HFFc6 (cell line): ENCODE measurements around the gene SYNE2. TPM values are rescaled to one million over a fixed set of nuclear protein-coding genes. Genes with fewer than 3 reads are reported as not detected.

Experiments
- DNase-seq: peaks from one replicate; pipeline ENCODE4 v3.0.0-alpha.2; 2018
- H3K27ac Mint-ChIP-seq: 2 replicates; pipeline ENCODE4 v1.8.0; 2020; ENCODE audit warnings: mild to moderate bottlenecking, mixed read lengths
- H3K27me3 Mint-ChIP-seq: 2 replicates; pipeline ENCODE4 v1.8.0; 2021; ENCODE audit warnings: mild to moderate bottlenecking, moderate library complexity, mixed read lengths; ENCODE audit not compliant: insufficient read depth
- H3K36me3 Mint-ChIP-seq: 2 replicates; pipeline ENCODE4 v1.8.0; 2021; ENCODE audit warnings: low read depth, mixed read lengths
- H3K4me1 Mint-ChIP-seq: 2 replicates; pipeline ENCODE4 v1.8.0; 2020; ENCODE audit warnings: low read depth, mixed read lengths
- H3K4me3 Mint-ChIP-seq: 2 replicates; pipeline ENCODE4 v1.8.0; 2020; ENCODE audit warnings: mild to moderate bottlenecking, moderate library complexity, mixed read lengths
- H3K9me3 Mint-ChIP-seq: 2 replicates; pipeline ENCODE4 v1.8.0; 2020; ENCODE audit warnings: mild to moderate bottlenecking, mixed read lengths
- total RNA-seq, 6 experiments: library from RNA; stranded (reverse); fragmentation: NEBNext Ultra II Directional; extraction: Animal tissue kit (Norgen Biotek cat#: 25700); gene quantifications; 2 replicates in 1 of 6; 3 replicates in 5 of 6; pipeline ENCODE4 v1.2.3, GENCODE V29; 2021
- TF ChIP-seq, protein P1 (sequence below): fragments of 200-600 bp; sonication (generic); IDR thresholded peaks from 2 replicates; pipeline ENCODE4 v1.5.0; 2021; ENCODE audit warnings: antibody characterized with exemption, mild to moderate bottlenecking

The SYNE2 gene
- total RNA-seq, 6 experiments from 2014 or later: 2.9 to 6.6 (median 6.2) TPM

DNA sequence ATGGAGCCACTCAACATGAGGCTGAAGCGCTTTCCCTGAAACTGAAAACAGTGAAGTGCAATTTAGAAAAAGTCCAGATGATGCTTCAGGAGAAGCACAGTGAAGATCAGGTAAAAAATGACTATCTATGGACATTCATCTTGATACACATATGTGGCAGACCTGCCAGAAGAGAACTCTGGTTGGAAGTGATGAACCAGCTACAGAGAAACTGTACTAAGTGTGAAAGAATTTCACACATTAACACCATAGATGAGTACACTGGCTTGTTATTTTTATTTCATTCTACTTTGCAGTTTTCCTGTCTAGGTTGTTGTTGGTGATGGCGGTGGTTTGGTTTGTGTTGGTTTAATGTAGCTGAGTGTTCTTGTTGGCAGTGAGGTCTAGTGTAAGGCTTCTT lies 266.7 kb downstream of the SYNE2 start:
- H3K36me3 Mint-ChIP-seq: no peaks in the 10 kb centered on the region
- H3K27ac Mint-ChIP-seq: no peak overlapping the region
- H3K4me3 Mint-ChIP-seq: no peak overlapping the region
- peaks cover 12% of the 10 kb centered on the region for H3K4me1 Mint-ChIP-seq
- DNase-seq: no peak
- H3K9me3 Mint-ChIP-seq: no peaks in the 10 kb centered on the region
- no peaks in the 10 kb centered on the region; the same call in 1 of the 2 replicates for H3K27me3 Mint-ChIP-seq
- TF ChIP-seq, protein P1, sequence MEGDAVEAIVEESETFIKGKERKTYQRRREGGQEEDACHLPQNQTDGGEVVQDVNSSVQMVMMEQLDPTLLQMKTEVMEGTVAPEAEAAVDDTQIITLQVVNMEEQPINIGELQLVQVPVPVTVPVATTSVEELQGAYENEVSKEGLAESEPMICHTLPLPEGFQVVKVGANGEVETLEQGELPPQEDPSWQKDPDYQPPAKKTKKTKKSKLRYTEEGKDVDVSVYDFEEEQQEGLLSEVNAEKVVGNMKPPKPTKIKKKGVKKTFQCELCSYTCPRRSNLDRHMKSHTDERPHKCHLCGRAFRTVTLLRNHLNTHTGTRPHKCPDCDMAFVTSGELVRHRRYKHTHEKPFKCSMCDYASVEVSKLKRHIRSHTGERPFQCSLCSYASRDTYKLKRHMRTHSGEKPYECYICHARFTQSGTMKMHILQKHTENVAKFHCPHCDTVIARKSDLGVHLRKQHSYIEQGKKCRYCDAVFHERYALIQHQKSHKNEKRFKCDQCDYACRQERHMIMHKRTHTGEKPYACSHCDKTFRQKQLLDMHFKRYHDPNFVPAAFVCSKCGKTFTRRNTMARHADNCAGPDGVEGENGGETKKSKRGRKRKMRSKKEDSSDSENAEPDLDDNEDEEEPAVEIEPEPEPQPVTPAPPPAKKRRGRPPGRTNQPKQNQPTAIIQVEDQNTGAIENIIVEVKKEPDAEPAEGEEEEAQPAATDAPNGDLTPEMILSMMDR: no peak

- Mint-ChIP-seq H3K9me3 (no peaks in the 10 kb centered on the region), H3K27ac (no peak overlapping the region), H3K4me3 (no peak overlapping the region), H3K4me1 (peaks cover 12% of the 10 kb centered on the region), H3K36me3 (no peaks in the 10 kb centered on the region), H3K27me3 (no peaks in the 10 kb centered on the region; the same call in 1 of the 2 replicates)
- DNase-seq: no peak
- TF ChIP-seq, protein P1: no peak
Observed at GRCh38 chr14:64119980-64120379, 267.2 kb downstream of the SYNE2 start.

DNA sequence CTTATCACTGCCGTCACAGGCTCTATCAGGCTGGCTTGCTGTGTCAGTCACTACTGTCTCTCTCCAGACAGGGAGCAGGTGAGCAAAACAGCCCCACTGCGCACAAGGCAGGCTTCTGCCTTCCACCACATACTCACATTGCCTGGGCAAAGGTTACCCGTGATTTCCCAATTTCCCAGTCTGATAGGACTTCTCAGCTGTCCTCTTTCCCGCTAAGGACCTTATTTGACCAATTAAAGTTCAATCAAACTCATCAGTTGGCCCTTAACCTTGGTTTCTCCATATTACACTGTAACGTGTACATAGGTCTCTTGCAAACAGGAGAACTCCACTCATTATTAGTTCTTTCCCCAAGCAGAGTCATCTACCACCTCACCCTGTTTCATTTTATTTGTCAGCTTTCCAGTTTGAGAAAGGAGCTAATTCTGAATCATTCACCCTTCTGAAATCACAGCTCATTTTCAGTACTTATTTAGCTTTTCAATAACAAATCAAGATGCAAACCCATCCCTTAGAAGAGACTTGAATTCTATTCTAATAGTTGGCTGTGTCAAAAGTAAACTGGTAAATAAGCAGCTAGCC lies 270.5 kb downstream of the SYNE2 start:
- Mint-ChIP-seq H3K27me3 (no peaks in the 10 kb centered on the region; the same call in 1 of the 2 replicates), H3K36me3 (no peaks in the 10 kb centered on the region), H3K9me3 (no peaks in the 10 kb centered on the region), H3K27ac (no peak overlapping the region), H3K4me1 (peaks cover 2% of the 10 kb centered on the region), H3K4me3 (no peak overlapping the region)
- TF ChIP-seq, protein P1: no peak
- DNase-seq: no peak

GRCh38 chr14:64125270-64125669 lies 272.5 kb downstream of the SYNE2 start:
- Mint-ChIP-seq H3K27me3 (no peaks in the 10 kb centered on the region; the same call in 1 of the 2 replicates), H3K4me1 (no peaks in the 10 kb centered on the region; the same call in 1 of the 2 replicates), H3K27ac (no peak overlapping the region), H3K9me3 (no peaks in the 10 kb centered on the region), H3K4me3 (no peak overlapping the region), H3K36me3 (no peaks in the 10 kb centered on the region)
- DNase-seq: no peak
- TF ChIP-seq, protein P1: no peak

DNA sequence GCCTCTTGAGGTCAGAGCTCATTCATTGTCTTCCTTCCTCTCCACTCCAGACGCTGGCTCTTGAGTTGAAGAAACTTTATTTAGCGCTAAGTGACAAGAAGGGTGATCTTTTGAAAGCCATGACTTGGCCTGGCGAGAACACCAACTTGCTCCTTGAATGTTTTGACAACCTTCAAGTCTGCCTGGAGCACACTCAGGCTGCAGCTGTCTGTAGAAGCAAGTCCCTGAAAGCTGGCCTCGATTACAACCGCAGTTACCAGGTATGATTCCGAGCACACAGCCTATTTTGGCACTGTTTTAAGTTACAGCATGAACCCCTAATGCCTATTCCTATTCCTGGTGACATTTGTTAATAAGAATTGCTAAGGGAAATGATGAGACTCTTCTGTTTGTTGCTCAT lies 273.7 kb downstream of the SYNE2 start:
- Mint-ChIP-seq H3K36me3 (no peaks in the 10 kb centered on the region), H3K27ac (no peak overlapping the region), H3K27me3 (no peaks in the 10 kb centered on the region; the same call in 1 of the 2 replicates), H3K9me3 (no peaks in the 10 kb centered on the region), H3K4me1 (no peaks in the 10 kb centered on the region; the same call in 1 of the 2 replicates), H3K4me3 (no peak overlapping the region)
- TF ChIP-seq, protein P1: no peak
- no peak for DNase-seq
